Stimulated activated CD8-positive, alpha-beta memory T cell treated with anti-CD3 and anti-CD28 coated beads, Interleukin-7, amount 100 ng/mL, for 24 hours (primary cell): Measurements from ENCODE around the gene CPSF4.
"Not testable (repeated sequence)": the region's sequence is repeated elsewhere in the genome, so short reads cannot be mapped to it uniquely, and the experiment has no call there.

Experiments
- DNase-seq: peaks from one replicate; pipeline ENCODE4 v3.0.0-alpha.2; 2020; ENCODE audit warnings: low read depth

Gene CPSF4

GRCh38 chr7:99493823-99494222 is 55.1 kb downstream of the CPSF4 start:
- DNase-seq: no peak

DNA sequence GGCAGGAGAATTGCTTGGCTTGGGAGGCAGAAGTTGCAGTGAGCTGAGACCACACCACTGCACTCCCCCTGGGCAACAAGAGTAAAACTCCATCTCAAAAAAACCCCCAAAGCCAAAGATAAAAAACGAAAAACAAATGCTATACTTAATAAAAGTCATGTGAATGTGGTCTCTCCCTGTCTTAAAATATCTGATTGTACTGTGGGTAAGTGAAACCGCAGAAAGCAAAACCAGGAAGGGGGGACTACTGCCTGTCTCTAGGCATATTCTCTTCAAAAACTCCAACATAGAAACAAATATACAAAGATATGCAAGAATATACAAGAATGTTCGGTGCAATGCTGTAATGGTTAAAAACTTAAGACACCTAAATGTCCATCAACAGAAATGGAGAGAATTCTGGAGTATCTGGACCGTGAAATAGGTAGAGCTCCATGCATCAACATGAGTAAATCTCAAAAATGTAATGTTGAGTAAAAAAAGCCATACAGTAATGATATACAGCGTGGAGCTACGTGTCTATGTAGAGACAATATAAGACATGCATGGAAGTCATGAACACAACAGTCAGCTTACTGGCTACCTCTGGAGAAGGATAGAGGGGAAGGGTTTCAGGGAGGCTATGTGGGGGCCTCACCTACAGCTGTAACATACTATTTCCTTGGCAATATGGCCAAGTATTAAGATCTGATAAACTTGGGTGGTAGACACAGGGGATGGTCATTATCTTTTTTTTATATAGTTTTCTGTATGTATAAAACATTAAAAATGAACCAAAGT is 59.2 kb downstream of the CPSF4 start:
- no peak for DNase-seq

DNA sequence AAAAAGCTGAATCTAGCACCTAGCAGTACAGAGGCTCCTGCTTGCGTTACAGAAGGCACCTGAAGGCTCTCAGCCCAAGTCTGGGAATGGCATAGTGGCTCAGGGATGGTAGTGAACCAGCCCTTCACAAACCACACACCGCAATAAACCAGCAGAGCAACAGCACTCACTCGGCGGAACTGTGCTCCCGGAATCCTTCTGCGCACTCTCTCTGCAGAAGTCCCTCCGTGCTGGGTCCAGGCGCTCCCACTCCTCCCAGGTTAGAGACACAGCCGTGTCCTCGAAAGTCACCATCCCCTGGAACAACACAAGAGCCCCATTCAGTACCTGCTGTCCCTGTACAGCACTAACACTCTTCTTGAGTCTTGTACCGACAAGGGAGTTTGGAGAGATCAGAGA is 59.8 kb downstream of the CPSF4 start:
- DNase-seq: no peak

GRCh38 chr7:99499371-99499720 is 60.6 kb downstream of the CPSF4 start:
- DNase-seq: no peak

DNA sequence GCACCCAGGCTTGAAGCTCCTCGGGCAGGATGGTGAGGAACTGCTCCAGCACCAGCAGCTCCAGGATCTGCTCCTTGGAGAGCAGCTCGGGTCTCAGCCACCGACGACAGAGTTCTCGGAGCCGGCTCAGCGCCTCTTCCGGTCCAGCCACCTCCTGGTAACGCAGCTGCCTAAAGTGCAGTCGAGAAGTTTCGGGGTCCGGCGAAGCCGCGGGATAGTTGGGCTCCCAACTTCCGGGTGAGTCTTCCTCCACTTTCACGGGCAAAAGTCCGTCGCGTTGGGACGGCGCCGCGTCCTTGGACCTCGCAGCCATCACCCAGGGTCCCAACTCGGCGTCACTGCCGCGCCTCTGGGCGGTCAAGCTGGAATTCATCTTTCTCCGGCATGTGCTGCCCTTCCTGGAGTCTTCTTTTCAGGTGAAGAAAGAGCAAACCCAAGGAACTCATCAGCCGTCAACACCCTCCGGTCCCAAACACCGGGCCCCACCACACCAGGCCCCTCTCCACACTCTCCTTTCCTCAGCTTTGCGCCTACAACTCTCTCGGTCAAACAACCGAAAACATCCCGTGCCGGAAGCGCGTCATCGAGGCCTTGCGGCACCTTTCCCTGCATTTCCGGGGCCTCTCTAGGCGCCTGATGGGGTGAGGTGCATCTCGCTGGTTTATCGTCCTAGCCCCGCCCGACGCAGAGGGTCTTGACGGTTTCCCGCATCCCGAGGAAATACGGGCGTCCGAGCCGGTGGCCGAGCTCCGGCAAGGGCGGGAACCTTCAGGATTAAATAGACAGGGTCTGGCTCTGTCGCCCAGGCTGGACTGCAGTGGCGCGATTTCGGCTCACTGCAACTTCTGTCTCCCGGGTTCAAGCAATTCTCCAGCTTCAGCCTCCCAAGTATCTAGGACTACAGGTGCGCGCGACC is 61.2 kb downstream of the CPSF4 start, which contains the start of gene ZNF394:
Gene ZNF394, minus strand, starts transcription at position 561 of the 916 bp plus-strand sequence. Its CDS starts 188 bp downstream, at position 373.
- DNase-seq: peak; percentile 78

- no peak for DNase-seq
Observed at GRCh38 chr7:99500637-99501009, 61.9 kb downstream of the CPSF4 start.

GRCh38 chr7:99501236-99501635 is 62.5 kb downstream of the CPSF4 start:
- not testable (repeated sequence) for DNase-seq

- no peak for DNase-seq
Observed at GRCh38 chr7:99504281-99504602, 65.5 kb downstream of the CPSF4 start.

GRCh38 chr7:99504603-99505323 is 66.0 kb downstream of the CPSF4 start, which contains the start of gene ZKSCAN5:
TSS of gene ZKSCAN5 (plus strand) at chr7:99504662. CDS start at chr7:99506045, 1,383 bp downstream.
- DNase-seq: peak; percentile 93

DNA sequence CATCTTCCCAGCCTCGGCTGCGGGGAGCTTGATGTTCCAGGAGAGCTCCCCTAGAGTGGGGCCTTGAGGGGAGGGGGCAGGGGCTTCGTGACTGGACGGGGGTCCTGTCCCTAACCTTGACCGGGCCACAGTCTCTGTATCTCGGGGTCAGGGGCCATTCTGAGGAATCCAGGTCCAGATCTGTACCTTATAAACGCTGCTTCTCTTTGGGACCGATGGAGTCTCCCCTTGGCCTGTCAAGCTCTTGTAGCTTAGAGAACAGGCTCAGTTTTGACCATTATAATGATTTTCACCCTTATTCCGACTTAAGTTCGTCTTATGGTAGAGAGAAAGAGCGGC is 66.5 kb downstream of the CPSF4 start:
- DNase-seq: no peak
